ENCODE data around the gene ERAP2. TPM values are rescaled to one million over a fixed set of nuclear protein-coding genes. Genes with fewer than 3 reads are reported as not detected.

ERAP2 gene
- total RNA-seq, 8 experiments from 2014 or later, result 0.22 to 24.5 (median 1.9) TPM

- 40 to 92% (median 64%) methylated on average over 1 to 4 of the region's 4 CpGs; no CpG with 5 or more reads in 2 of the 10 experiments for WGBS, 10 experiments
Measured at GRCh38 chr5:96962540-96962991, 86.3 kb downstream of the ERAP2 start.

GRCh38 chr5:96963267-96963666 is 87.0 kb downstream of the ERAP2 start:
- in situ Hi-C loops (cut with MboI; ENCODE audit: low pct_unique_long_range_greater_than_20kb in 2 of 9, low sequenced_read_pairs in 9 of 9, unreplicated experiment in 9 of 9), result no loop called here
- H3K4me1 ChIP-seq (replicated peaks in 1 of 2), result no peaks in the 10 kb centered on the region
- H3K4me3 ChIP-seq, result no peak overlapping the region
- no peak overlapping the region for H3K27ac ChIP-seq
- ATAC-seq (replicated peaks in 6 of 8), result peak in 4 of 8 experiments; percentile 27 to 91 (median 60)
- 6 to 100% (median 87%) methylated on average over 1 to 3 of the region's 3 CpGs; no CpG with 5 or more reads in 3 of the 10 experiments for WGBS, 10 experiments

More at GRCh38 chr5:96962540-96962991, 86.3 kb downstream of the ERAP2 start:
- H3K4me3 ChIP-seq, result no peak overlapping the region
- no peak overlapping the region for H3K27ac ChIP-seq
- peak in 2 of 8 experiments; percentile 18 to 21 for ATAC-seq (replicated peaks in 6 of 8)
- H3K4me1 ChIP-seq (replicated peaks in 1 of 2), result no peaks in the 10 kb centered on the region
- in situ Hi-C loops (cut with MboI; ENCODE audit: low pct_unique_long_range_greater_than_20kb in 2 of 9, low sequenced_read_pairs in 9 of 9, unreplicated experiment in 9 of 9), result no loop called here

- ATAC-seq (replicated peaks in 6 of 8), result no peak
- in situ Hi-C loops (cut with MboI; ENCODE audit: low pct_unique_long_range_greater_than_20kb in 2 of 9, low sequenced_read_pairs in 9 of 9, unreplicated experiment in 9 of 9), result no loop called here
- H3K4me3 ChIP-seq, result no peak overlapping the region
- no peaks in the 10 kb centered on the region for H3K4me1 ChIP-seq (replicated peaks in 1 of 2)
- no peak overlapping the region for H3K27ac ChIP-seq
- 70 to 100% (median 92%) methylated on average over 1 to 4 of the region's 4 CpGs; no CpG with 5 or more reads in 1 of the 10 experiments for WGBS, 10 experiments
Measured at GRCh38 chr5:96966801-96967200, 90.5 kb downstream of the ERAP2 start.

GRCh38 chr5:96967400-96967799 is 91.1 kb downstream of the ERAP2 start:
- no peak for ATAC-seq (replicated peaks in 6 of 8)
- Histone ChIP-seq H3K4me1 (replicated peaks in 1 of 2) (no peaks in the 10 kb centered on the region), H3K27ac (no peak overlapping the region), H3K4me3 (no peak overlapping the region)
- in situ Hi-C loops (cut with MboI; ENCODE audit: low pct_unique_long_range_greater_than_20kb in 2 of 9, low sequenced_read_pairs in 9 of 9, unreplicated experiment in 9 of 9), result no loop called here
- 83 to 100% (median 100%) methylated on average over 1 of the region's 1 CpG; no CpG with 5 or more reads in 4 of the 10 experiments for WGBS, 10 experiments

- H3K27ac ChIP-seq, result no peak overlapping the region
- WGBS, 10 experiments, result 0 to 100% (median 30%) methylated on average over 1 of the region's 1 CpG; no CpG with 5 or more reads in 6 of the 10 experiments
- ATAC-seq (replicated peaks in 6 of 8), result peak; percentile 29 to 95 (median 80)
- no peaks in the 10 kb centered on the region for H3K4me1 ChIP-seq (replicated peaks in 1 of 2)
- H3K4me3 ChIP-seq, result no peak overlapping the region
- in situ Hi-C loops (cut with MboI; ENCODE audit: low pct_unique_long_range_greater_than_20kb in 2 of 9, low sequenced_read_pairs in 9 of 9, unreplicated experiment in 9 of 9), result no loop called here
Measured at GRCh38 chr5:96968074-96968473, 91.8 kb downstream of the ERAP2 start.

- in situ Hi-C loops (cut with MboI; ENCODE audit: low pct_unique_long_range_greater_than_20kb in 2 of 9, low sequenced_read_pairs in 9 of 9, unreplicated experiment in 9 of 9), result no loop called here
Measured at GRCh38 chr5:96968614-96969013, 92.3 kb downstream of the ERAP2 start.

More at GRCh38 chr5:96968614-96969013, 92.3 kb downstream of the ERAP2 start:
- H3K27ac ChIP-seq, result no peak overlapping the region
- H3K4me1 ChIP-seq (replicated peaks in 1 of 2), result no peaks in the 10 kb centered on the region
- peak in 3 of 8 experiments; percentile 16 to 42 (median 22) for ATAC-seq (replicated peaks in 6 of 8)
- 57 to 100% (median 87%) methylated on average over 1 to 2 of the region's 2 CpGs; no CpG with 5 or more reads in 2 of the 10 experiments for WGBS, 10 experiments
- no peak overlapping the region for H3K4me3 ChIP-seq

Other genes starting within 250 kb of the ERAP2 start
- gene CAST, start 214.1 kb upstream of the ERAP2 start, total RNA-seq, result 100 to 1,000 TPM in 1 of 8 experiments, 10 to 100 TPM in 7; 18.3 to 104 (median 41.3) TPM
- 10 to 100 TPM in 5 of 8 experiments, 1 to 10 TPM in 3; 5.5 to 60.0 (median 16.8) TPM for gene ERAP1, start 68.6 kb upstream of the ERAP2 start, total RNA-seq
- gene LNPEP, start 59.6 kb downstream of the ERAP2 start, total RNA-seq, result 10 to 100 TPM; 11.7 to 52.2 (median 18.6) TPM

Measured in motor neuron (in vitro differentiated cells).